ENCODE data around the gene GBX2. TPM values are rescaled to one million over a fixed set of nuclear protein-coding genes. Genes with fewer than 3 reads are reported as not detected.
"Not testable (repeated sequence)": the region's sequence is repeated elsewhere in the genome, so short reads cannot be mapped to it uniquely, and the experiment has no call there.

Gene GBX2
- polyA plus RNA-seq, 4 donors, result 0.24 to 0.68 (median 0.34) TPM

DNA sequence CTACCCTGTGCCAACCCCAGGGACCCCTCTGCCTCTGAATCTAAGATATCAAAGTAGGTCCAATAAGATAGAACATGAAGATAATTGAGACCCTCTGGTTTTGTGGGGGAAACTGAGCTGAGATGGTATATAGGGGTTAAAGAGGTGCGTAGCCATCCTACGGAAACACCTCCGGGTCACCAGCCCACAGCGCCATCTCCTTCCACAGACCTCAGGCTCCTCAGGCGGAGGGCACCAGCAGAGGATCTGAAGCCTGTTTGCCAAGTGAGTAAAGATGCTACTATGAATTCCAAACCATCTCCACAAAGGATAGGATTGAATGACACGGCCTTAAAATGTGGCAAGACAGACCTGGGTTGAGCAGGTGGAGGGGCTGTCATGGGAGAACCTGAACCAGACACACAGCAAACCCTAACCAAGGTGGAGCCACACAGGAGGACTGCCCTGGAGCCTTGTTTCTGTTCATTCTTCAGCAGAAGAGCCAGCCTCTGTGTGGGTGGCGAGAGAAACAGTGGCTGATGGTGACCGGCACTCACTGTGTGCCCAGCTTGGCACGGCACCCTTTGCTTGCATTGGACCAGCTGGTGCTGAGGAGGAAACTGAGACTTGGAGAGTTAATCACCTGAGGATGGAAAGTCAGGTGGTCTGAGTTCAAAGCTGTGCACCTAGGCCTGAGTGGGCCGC is 10.2 kb downstream of the GBX2 start:
- DNase-seq (ENCODE audit: low read depth in 4 of 4, low spot score in 3 of 4), result no peak

DNA sequence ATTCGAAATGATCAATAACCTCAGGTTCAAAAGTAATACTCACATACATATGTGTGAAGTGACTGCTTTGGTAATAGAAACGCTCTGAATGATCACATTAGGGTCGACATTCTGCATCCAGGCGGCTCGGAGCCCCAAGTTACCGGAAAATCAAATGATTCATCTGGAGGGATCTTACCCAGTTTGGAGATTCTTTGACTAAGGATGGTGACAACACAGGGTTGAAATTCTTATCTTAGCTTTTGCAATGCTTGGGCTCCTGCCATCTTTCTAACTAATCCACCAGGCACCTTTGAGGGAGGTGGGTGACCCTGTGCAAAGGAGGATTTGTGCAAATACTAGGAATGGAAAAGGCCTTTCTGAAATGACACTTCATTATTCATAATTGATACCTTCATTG is 10.8 kb downstream of the GBX2 start:
- DNase-seq (ENCODE audit: low read depth in 4 of 4, low spot score in 3 of 4), result no peak

DNA sequence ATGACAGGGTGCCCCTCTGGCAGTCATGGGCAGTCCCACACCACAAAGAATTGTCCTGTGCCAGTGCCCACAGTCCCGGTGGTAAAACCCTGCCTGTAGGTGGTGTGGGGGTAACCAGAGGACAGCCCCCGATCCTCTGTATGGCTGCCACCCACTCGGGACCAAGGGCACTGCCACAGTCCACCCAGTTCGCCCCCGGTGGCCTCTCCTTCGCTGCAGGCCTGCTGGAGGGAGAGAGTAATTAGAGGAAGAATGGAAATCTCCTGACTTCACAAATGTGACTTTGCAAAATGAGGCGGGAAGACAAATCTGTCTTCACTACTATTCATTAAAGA is 11.4 kb downstream of the GBX2 start:
- DNase-seq (ENCODE audit: low read depth in 4 of 4, low spot score in 3 of 4), result no peak

DNA sequence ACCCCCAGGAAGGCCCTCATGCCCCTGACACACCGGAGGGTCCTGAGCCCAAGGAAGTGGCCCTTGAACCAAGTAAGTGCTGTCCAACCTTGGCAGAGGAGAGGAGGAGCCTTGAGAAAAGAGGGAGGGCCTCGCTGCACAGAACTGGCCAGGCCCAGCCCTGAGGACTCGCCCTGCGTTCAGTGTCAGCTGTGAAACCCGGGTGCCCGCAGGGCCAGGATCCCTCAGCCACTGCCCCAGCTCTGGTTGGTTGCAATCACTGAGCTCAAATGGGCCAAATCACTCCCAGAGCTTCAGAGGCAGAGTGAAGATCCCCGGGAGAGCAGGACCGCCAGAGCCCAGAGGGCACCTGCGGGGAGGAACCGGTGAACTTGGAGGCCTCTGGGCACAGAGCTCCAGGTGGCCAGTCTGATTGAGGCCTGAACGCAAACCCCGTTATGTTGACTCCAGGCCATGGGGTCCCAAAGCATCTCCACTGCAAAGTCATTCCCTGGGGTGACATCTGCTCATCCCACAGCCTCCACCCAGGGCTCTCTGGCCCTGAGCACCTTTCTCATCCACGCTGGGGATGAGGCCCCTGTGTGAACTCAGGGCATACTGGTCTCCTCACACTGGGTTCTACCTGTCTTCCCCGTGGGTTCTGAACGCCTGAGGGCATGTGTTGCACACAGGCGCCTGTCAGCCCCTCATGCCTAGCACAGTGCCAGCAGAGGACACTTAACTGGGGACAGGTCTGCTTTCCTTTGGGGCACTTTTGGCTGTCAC is 11.9 kb downstream of the GBX2 start:
- no peak for DNase-seq (ENCODE audit: low read depth in 4 of 4, low spot score in 3 of 4)

DNA sequence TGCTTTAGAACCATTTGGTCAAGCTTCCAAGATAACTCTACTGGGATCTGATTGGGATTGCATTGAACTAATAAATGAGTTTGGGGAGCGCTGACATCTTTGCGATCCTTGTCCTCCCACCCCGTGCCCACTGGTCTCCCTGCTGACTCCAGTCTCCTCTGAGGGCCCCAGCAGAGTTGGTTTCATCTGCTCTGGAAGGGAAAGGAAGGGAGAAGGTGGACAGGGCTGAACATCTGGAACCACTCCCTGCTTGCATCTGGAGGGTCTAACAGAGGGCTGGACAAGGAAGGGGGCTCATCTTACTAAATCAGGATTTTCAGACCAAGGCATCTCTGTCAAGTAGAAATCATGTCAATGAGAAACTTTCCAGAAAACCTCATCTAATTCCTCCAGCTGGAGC is 12.8 kb downstream of the GBX2 start:
- no peak for DNase-seq (ENCODE audit: low read depth in 4 of 4, low spot score in 3 of 4)

DNA sequence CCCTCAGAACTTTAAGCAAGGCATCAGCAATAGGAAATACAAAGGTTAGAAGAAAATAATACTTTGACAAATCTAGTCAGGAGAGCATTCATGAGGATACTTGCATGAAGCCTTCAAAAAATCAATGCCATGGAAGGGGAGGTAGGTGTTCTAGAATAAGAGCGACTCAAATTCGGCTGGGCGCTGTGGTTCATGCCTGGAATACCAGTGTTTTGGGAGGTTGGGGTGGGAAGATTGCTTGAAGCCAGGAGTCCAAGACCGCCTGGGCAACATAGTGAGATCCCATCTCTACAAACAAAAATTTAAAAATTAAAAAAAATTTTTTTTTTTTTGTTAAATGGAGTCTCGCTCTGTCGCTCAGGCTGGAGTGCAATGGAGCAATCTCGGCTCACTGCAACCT is 21.8 kb downstream of the GBX2 start:
- DNase-seq (ENCODE audit: low read depth in 4 of 4, low spot score in 3 of 4), result no peak

DNA sequence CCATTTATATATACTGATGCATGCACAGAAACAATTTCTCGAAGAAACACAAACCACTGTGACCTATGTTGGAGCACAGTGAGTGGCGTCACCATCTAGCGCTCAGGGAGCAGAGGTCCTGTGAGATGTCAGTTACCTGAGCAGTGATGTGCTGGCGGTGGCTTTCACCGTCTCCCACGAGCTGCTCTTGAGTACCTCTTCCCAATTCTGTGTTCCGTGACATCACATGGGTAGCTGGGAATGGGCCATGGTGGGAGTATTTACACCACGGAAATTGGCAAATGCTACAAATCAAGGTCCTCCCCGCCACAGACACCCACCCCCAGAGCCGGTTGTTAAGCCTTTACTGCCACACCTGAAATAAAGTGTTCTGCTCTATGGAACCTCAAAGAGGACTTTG is 24.4 kb downstream of the GBX2 start:
- DNase-seq (ENCODE audit: low read depth in 4 of 4, low spot score in 3 of 4), result no peak

DNA sequence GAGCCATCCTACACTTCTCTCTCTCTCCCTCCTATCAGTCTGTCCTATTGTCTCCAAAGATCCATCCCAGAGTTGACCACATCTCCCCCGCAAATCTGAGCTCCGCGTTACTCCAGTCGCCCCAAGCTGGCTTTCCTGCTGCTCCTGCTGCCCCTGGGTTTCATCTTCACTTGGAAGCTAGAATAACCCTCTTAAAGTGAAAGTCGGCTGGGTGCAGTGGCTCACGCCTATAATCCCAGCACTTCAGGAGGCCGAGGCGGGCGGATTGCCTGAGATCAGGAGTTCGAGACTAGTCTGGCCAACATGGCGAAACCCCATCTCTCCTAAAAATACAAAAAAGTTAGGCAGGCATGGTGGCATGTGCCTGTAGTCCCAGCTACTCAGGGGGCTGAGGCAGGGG is 26.6 kb downstream of the GBX2 start:
- DNase-seq (ENCODE audit: low read depth in 4 of 4, low spot score in 3 of 4), result not testable (repeated sequence)

DNA sequence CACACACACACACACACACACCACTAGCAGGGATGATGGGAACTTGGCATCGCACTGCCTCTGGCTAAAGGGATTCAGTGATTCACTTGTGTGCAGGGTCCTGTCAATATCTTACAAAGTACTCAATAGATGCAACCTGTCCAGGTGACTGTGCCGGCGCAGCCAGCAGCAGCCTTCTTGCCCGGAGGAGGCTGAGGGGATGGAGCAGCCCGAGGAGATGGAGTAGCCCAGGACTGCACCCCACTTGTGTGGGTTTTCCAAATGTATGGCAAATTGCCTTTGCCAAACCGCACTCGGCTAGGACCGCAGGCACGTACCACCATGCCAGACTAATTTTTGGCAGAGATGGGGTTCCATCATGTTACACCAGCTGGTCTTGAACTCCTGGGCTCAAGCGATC is 31.1 kb downstream of the GBX2 start:
- no peak for DNase-seq (ENCODE audit: low read depth in 4 of 4, low spot score in 3 of 4)

DNA sequence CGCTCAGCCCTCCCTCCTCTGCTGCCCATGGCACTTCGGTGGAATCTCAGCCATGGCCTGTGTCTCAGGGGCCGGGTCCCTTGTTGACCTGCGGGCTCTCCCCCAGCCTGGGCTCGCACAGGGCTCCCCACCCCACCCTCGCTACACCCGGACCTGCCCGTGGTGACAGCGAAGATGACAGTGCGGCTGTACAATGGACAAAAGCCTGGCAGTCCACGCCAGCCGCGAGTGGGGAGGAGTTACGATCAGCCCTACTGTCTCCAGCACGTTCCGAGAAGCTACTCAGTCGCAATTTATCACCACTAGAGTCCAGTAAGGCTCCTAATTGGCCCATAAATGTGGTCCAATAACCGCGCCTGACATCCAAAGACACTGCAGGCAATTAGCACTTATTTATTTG is 31.6 kb downstream of the GBX2 start:
- no peak for DNase-seq (ENCODE audit: low read depth in 4 of 4, low spot score in 3 of 4)

DNA sequence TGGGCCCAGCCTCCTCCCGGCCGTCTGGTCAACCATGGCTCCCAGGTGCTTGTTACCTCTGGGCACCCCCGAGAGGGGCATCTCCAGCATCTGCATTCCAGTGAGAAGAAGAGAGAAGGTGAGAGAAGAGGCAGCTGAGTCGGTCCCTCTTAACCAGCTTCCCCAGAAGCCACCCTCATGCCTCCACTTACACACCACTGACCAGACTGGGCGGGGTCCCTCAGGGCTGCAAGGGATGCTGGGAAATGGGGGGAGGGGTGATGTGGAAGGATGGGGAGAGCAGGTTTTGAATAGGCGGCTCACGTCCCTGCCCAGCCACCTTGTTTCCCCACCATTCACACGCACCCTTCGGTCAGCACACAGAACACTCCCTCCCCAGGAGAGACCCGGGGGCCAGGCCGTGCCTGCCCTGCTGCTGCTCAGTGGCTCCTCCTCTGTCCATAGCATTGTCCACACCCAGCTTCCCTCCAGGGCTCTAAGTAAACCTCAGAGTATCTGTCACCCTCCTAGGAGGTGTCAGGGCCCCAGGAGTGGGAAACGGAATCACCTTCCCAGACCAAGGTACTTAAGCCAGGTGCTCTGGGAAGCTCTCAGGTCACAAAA is 34.7 kb downstream of the GBX2 start:
- no peak for DNase-seq (ENCODE audit: low read depth in 4 of 4, low spot score in 3 of 4)

DNA sequence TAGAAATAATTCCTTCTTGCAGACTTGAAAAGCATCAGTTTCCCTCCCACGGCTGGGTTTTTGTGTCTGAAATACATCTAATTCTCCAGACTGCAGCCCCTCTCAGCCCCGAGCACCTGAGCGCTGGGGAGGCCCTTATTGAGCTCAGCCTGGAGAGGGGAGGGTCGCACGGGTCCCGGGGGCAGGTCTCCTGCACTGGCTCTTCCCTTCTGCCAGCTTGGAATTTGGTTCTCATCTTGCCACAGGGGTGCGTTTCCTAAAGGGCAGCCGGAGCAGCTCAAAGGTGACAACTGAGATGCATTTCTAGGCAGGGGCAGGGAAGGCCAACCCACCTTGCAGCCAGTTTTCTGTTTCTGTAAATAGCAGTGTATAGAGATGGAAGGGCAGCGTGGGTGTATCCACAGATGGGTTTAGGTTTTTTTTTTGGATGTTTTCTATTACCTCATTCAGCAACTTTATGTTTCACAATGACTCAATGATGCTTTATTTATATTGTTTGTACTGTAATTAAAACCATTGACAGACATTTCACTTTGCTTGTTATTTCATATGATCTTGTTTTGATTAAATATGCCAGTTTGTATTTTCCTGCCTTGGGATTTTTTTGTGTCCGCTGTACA is 37.0 kb downstream of the GBX2 start:
- DNase-seq (ENCODE audit: low read depth in 4 of 4, low spot score in 3 of 4), result no peak

DNA sequence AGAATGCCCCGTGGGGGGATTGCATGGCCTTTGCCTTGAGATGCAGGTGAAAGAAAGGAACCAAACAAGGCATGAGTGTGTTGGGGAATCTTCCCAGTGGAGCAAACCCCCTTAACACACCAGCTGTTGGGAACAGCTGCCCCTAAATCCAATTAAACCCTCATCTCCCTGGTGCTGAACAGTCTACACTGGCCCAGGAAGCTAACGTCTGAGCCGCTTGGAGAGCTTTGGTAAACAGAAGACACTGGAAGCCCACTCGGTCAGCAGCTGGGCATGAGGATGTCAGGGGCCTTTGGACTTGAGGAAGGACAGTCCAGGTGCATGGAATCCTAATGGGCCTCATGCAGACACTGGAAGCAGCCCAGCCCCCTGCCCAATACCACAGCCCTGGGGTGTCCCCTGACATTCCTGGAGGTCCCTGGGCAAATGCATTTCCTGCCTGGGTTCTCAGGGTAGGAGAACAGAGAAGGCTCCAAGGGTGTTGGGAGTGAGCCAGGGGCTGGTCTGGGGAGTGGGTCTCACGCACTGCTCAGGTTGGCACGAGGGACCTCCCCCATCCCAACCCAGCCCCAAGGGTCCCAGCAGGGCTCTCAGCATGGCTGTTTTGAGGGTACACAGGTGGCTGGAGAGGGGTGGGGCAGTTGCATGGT is 37.7 kb downstream of the GBX2 start:
- no peak for DNase-seq (ENCODE audit: low read depth in 4 of 4, low spot score in 3 of 4)

DNA sequence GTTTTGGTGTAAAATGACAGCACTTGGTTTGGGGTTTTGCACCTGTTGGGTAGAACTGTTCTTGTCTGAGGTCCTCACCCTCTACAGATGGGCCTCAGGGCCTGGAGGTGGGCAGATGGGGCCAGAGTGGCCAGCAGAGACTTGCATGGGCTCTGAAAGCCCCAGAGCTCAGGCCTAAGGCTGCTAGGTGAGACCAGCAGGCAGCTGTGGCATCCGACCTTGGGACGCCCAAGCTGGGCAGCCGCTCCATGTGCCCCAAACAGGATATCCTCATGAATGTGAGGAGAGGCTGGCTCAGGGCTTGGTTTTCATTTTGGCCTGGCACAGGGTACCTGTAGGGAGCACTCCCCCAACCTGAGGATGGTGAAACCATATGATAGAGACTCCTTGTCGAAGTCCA is 38.3 kb downstream of the GBX2 start:
- no peak for DNase-seq (ENCODE audit: low read depth in 4 of 4, low spot score in 3 of 4)

DNA sequence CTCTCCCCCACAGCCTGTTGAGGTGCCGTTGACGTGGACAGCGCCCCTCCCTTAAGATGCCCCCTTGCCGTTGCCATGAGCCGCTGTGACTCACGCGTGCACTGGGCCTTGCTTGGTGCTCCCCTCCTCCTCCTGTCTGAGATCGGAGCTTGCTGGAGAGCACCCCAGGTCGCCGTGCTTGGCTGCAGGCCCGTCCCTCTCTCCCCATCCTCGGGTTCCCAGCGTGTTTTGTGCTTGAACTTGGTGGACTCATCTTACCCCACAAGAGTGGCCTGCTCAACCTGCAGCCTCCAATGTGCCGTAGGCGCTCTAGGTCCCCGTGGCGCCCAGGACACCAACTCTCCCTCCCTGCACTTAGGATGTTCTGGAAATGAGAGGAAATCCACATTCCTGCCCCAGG is 39.9 kb downstream of the GBX2 start:
- no peak for DNase-seq (ENCODE audit: low read depth in 4 of 4, low spot score in 3 of 4)

DNA sequence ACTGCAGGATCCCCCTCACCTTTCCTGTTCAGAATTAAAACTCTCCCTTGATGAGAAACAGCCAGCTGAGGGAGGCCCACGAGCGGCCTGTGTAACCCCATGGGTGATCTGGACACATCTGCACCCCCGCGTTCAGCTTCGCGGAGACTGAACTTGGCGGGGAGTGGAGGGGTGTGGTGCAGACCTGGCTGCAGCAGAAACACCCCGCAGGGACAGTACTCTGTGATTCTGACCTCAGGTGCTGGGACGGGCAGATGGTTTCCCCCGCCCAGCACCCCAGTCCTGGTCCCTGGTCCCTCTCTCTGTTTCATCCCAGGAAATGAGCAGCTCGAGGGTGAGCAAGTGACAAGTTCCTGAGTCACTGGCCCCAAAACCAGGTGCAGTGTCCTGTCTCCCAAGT is 41.2 kb downstream of the GBX2 start:
- no peak for DNase-seq (ENCODE audit: low read depth in 4 of 4, low spot score in 3 of 4)

DNA sequence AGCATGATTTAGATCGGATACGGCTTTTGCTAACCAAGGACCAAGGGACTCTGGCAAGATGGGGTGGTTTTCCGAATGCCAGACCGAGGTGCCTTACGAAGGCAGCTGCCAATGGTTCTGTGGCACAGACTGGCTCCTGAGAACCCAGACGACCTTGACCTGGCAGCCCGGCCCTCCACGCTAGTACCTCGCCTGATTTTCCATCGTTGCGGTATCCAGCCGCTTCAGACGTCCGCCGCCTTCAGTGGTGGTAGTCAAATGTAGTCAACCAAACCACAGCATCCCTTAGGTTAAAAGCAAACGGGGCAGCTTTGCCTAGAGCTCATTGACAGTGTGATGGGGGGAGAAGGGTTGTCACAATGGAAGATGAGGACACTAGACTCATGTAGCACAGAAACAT is 42.6 kb downstream of the GBX2 start:
- DNase-seq (ENCODE audit: low read depth in 4 of 4, low spot score in 3 of 4), result no peak

DNA sequence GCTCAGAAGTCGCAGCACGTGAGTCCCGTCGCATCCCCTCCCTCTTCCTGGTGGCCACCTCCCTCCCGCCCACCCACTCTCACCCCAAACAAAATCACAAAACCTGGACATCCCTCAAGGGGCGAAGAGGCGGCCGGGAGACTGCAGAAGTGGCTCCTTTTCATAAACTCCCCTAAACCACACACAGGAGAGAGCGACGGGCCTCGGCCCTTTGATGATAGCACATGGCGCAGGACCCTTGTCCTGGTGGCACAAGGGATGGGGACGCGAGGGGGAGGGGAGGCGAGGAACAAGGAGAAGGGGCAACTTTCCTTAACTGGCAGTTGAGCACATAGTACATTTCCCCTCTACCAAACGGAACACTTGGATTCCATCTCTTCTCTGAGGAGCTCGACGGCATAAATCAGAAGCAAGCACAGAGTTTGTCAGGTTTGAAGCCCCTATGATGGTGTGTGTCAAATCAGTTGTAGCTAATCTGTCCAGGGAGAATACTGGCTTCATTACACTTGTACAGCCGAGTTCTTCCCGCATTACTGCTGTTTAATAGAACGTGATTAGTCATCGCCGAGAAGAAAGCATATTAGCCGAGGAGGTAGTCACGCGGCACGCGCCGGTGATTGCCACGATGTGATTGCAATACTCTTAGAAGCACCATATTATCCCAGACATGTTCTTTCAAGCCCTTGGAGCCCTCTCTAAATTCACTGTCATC is 43.8 kb downstream of the GBX2 start:
- no peak for DNase-seq (ENCODE audit: low read depth in 4 of 4, low spot score in 3 of 4)

DNA sequence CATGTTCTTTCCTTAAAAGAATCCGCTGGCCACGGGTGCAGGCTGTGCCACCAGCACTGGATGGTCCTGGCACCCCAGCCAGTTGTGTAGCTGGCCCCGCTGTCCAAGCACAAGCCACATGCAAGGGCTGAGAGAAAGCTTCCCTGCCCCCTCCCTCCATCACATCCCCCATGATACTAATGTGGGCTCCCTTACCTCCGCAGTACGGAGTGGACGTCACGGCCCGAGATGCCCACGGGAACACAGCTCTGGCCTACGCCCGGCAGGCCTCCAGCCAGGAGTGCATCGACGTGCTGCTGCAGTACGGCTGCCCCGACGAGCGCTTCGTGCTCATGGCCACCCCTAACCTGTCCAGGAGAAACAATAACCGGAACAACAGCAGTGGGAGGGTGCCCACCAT is 44.5 kb downstream of the GBX2 start:
- DNase-seq (ENCODE audit: low read depth in 4 of 4, low spot score in 3 of 4), result no peak

DNA sequence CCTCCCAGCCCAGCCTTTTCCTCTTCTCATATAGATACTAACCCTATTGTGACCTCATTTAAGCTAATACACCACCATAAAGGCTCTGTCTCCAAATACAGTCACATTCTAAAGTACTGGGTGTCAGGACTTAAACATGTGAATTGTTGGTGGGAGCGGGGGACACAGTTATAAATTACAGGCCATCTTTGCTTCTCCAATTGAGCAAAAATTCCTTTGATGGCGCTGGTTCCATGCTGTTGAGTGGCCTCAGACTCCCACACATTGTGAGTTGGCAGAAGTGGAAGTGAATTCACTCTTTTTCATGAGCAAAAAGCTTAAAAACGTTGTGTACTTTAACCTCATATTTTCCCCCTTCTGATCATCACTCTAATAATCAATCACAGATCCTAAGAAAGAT is 46.0 kb downstream of the GBX2 start:
- peak in 1 of 4 donors; percentile 12 for DNase-seq (ENCODE audit: low read depth in 4 of 4, low spot score in 3 of 4)

DNA sequence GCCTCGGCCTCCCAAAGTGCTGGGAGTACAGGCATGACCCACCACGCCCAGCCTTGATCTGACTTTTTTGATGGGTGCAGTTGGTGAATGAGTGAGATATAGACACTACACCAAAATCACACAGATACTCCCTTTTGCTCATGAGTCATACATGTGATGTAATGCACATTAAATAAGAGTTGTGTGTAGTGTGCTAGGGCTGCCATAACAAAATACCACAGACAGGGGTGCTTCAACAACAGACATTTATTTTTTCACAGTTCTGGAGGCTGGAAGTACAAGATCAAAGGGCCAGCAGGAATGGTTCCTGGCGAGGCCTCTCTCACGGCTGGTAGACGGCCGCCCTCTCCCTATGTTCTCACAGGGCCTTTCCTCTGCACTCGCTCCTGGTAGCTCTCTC is 46.6 kb downstream of the GBX2 start:
- no peak for DNase-seq (ENCODE audit: low read depth in 4 of 4, low spot score in 3 of 4)

Data from right renal pelvis (tissue), 4 donors.